ENCODE results near the gene TSPYL4.

The TSPYL4 gene

GRCh38 chr6:116280933-116281316 lies 27.1 kb upstream of the TSPYL4 start:
- Mint-ChIP-seq H3K27me3 (no peaks in the 10 kb centered on the region), H3K36me3 (peaks cover 23 to 33% of the 10 kb centered on the region in 2 donors), H3K4me1 (peaks cover 25 to 48% of the 10 kb centered on the region in 2 donors), H3K27ac (peak overlapping the region; percentile 100), H3K9me3 (no peaks in the 10 kb centered on the region), H3K4me3 (peak overlapping the region; percentile 96 to 97)
- ATAC-seq (replicated peaks): no peak
- no peak for DNase-seq

- Mint-ChIP-seq H3K27me3 (no peaks in the 10 kb centered on the region), H3K27ac (peak overlapping the region; percentile 100), H3K36me3 (peaks cover 24 to 37% of the 10 kb centered on the region in 2 donors), H3K4me1 (peaks cover 29 to 54% of the 10 kb centered on the region in 2 donors), H3K9me3 (no peaks in the 10 kb centered on the region), H3K4me3 (peak overlapping the region; percentile 96 to 97)
- DNase-seq (no peak), ATAC-seq (replicated peaks) (no peak)
Measured at GRCh38 chr6:116280161-116280932, 26.5 kb upstream of the TSPYL4 start.

- ATAC-seq (replicated peaks): peak; percentile 94 to 96
- Mint-ChIP-seq H3K4me1 (peaks cover 32 to 60% of the 10 kb centered on the region in 2 donors), H3K36me3 (peaks cover 28 to 40% of the 10 kb centered on the region in 2 donors)
Measured at GRCh38 chr6:116279232-116280160, 25.6 kb upstream of the TSPYL4 start, which contains the start of gene TSPYL1. Gene TSPYL1 (minus strand): TSS chr6:116279930. CDS start chr6:116279830, 100 bp downstream.

GRCh38 chr6:116278854-116279231 lies 25.0 kb upstream of the TSPYL4 start:
- Mint-ChIP-seq H3K27me3 (no peaks in the 10 kb centered on the region), H3K36me3 (peaks cover 28 to 40% of the 10 kb centered on the region in 2 donors), H3K4me1 (peaks cover 32 to 60% of the 10 kb centered on the region in 2 donors), H3K9me3 (no peaks in the 10 kb centered on the region), H3K4me3 (peak overlapping the region; percentile 96 to 97), H3K27ac (peak overlapping the region; percentile 100)
- no peak for ATAC-seq (replicated peaks)
- DNase-seq: no peak

More at GRCh38 chr6:116279232-116280160, 25.6 kb upstream of the TSPYL4 start, which contains the start of gene TSPYL1:
- DNase-seq: peak; percentile 92
- Mint-ChIP-seq H3K27ac (peak within 1 kb of the TSS; percentile 100), H3K4me3 (peak within 1 kb of the TSS; percentile 96 to 97), H3K9me3 (no peaks in the 10 kb centered on the region), H3K27me3 (no peaks in the 10 kb centered on the region)

GRCh38 chr6:116278481-116278829 lies 24.6 kb upstream of the TSPYL4 start:
- H3K9me3 Mint-ChIP-seq: no peaks in the 10 kb centered on the region
- peak overlapping the region; percentile 100 for H3K27ac Mint-ChIP-seq
- peak overlapping the region; percentile 96 to 97 for H3K4me3 Mint-ChIP-seq
- peaks cover 32 to 60% of the 10 kb centered on the region in 2 donors for H3K4me1 Mint-ChIP-seq
- DNase-seq (no peak), ATAC-seq (replicated peaks) (no peak)
- H3K27me3 Mint-ChIP-seq: no peaks in the 10 kb centered on the region
- peaks cover 28 to 40% of the 10 kb centered on the region in 2 donors for H3K36me3 Mint-ChIP-seq

GRCh38 chr6:116277124-116277523 lies 23.2 kb upstream of the TSPYL4 start:
- Mint-ChIP-seq H3K9me3 (no peaks in the 10 kb centered on the region), H3K27me3 (no peaks in the 10 kb centered on the region), H3K27ac (peak overlapping the region; percentile 87), H3K4me1 (peaks cover 35 to 64% of the 10 kb centered on the region in 2 donors), H3K36me3 (peaks cover 32 to 44% of the 10 kb centered on the region in 2 donors), H3K4me3 (peak overlapping the region; percentile 96 to 97)
- DNase-seq (no peak), ATAC-seq (replicated peaks) (no peak)

- ATAC-seq (replicated peaks) (no peak), DNase-seq (no peak)
- Mint-ChIP-seq H3K9me3 (peaks cover 0 to 2% of the 10 kb centered on the region in 2 donors), H3K27me3 (no peaks in the 10 kb centered on the region), H3K36me3 (peaks cover 17 to 28% of the 10 kb centered on the region in 2 donors), H3K4me3 (no peak overlapping the region), H3K4me1 (peaks cover 19 to 33% of the 10 kb centered on the region in 2 donors), H3K27ac (peak overlapping the region; percentile 70)
Measured at GRCh38 chr6:116271149-116271708, 17.4 kb upstream of the TSPYL4 start.

- Mint-ChIP-seq H3K9me3 (peaks cover 2 to 4% of the 10 kb centered on the region in 2 donors), H3K27ac (no peak overlapping the region), H3K27me3 (no peaks in the 10 kb centered on the region), H3K4me3 (no peak overlapping the region), H3K4me1 (peaks cover 11 to 24% of the 10 kb centered on the region in 2 donors), H3K36me3 (peaks cover 22 to 30% of the 10 kb centered on the region in 2 donors)
- ATAC-seq (replicated peaks) (peak; percentile 71 to 85), DNase-seq (no peak)
Measured at GRCh38 chr6:116268589-116269293, 14.9 kb upstream of the TSPYL4 start.

- no peaks in the 10 kb centered on the region for H3K27me3 Mint-ChIP-seq
- H3K4me1 Mint-ChIP-seq: peaks cover 11 to 24% of the 10 kb centered on the region in 2 donors
- H3K36me3 Mint-ChIP-seq: peaks cover 24 to 36% of the 10 kb centered on the region in 2 donors
- H3K9me3 Mint-ChIP-seq: peaks cover 3 to 8% of the 10 kb centered on the region in 2 donors
- no peak for DNase-seq
- H3K4me3 Mint-ChIP-seq: no peak overlapping the region
- no peak overlapping the region for H3K27ac Mint-ChIP-seq
- peak; percentile 10 to 41 for ATAC-seq (replicated peaks)
Measured at GRCh38 chr6:116267836-116268588, 14.1 kb upstream of the TSPYL4 start.

- peaks cover 7 to 12% of the 10 kb centered on the region in 2 donors for H3K9me3 Mint-ChIP-seq
- no peak overlapping the region for H3K27ac Mint-ChIP-seq
- no peak for DNase-seq
- no peak for ATAC-seq (replicated peaks)
- H3K4me1 Mint-ChIP-seq: peaks cover 9 to 21% of the 10 kb centered on the region in 2 donors
- H3K27me3 Mint-ChIP-seq: no peaks in the 10 kb centered on the region
- no peak overlapping the region for H3K4me3 Mint-ChIP-seq
- H3K36me3 Mint-ChIP-seq: peaks cover 36 to 44% of the 10 kb centered on the region in 2 donors
Measured at GRCh38 chr6:116266803-116267202, 12.9 kb upstream of the TSPYL4 start.

GRCh38 chr6:116265041-116265829 lies 11.4 kb upstream of the TSPYL4 start:
- Mint-ChIP-seq H3K4me1 (peaks cover 12 to 33% of the 10 kb centered on the region in 2 donors), H3K27me3 (no peaks in the 10 kb centered on the region), H3K9me3 (peaks cover 8 to 12% of the 10 kb centered on the region in 2 donors), H3K27ac (no peak overlapping the region), H3K4me3 (no peak overlapping the region), H3K36me3 (peaks cover 40 to 53% of the 10 kb centered on the region in 2 donors)
- DNase-seq: no peak
- no peak for ATAC-seq (replicated peaks)

GRCh38 chr6:116263353-116263752 lies 9.5 kb upstream of the TSPYL4 start:
- peaks cover 10 to 12% of the 10 kb centered on the region in 2 donors for H3K9me3 Mint-ChIP-seq
- no peak overlapping the region for H3K4me3 Mint-ChIP-seq
- peaks cover 8 to 31% of the 10 kb centered on the region in 2 donors for H3K4me1 Mint-ChIP-seq
- ATAC-seq (replicated peaks) (no peak), DNase-seq (no peak)
- H3K27ac Mint-ChIP-seq: no peak overlapping the region
- no peaks in the 10 kb centered on the region for H3K27me3 Mint-ChIP-seq
- H3K36me3 Mint-ChIP-seq: peaks cover 40 to 63% of the 10 kb centered on the region in 2 donors

Measured in stimulated activated naive B cell treated with anti-CD40 and anti-IgM and Interleukin-4, amounts not matched to agents 10 μg/mL and 1 μg/mL and 100 μg/mL, for 72 hours (primary cell).